Stimulated activated naive CD8-positive, alpha-beta T cell treated with anti-CD3 and anti-CD28 coated beads, Interleukin-15, amount 100 ng/mL, for 72 hours (primary cell): ENCODE data around the gene C11orf16.
"Not testable (repeated sequence)": the region's sequence is repeated elsewhere in the genome, so short reads cannot be mapped to it uniquely, and the experiment has no call there.

ENCODE experiments used
- ATAC-seq: fragments of 150-1000 bp; cut with Tn5 transposase; 2 replicates; pipeline ENCODE4 v1.10.0; 2021; ENCODE audit warnings: mild to moderate bottlenecking, moderate library complexity
- DNase-seq, 2 donors: peaks; one replicate each; pipeline ENCODE4 v3.0.0; 2021 to 2022
- H3K27ac Mint-ChIP-seq, 2 donors: one replicate each; pipeline ENCODE4 v1.8.0; 2022; ENCODE audit warnings: mild to moderate bottlenecking in 2 of 2, mixed read lengths in 2 of 2, moderate library complexity in 2 of 2
- H3K27me3 Mint-ChIP-seq: one replicate; pipeline ENCODE4 v1.8.0; 2022; ENCODE audit warnings: mixed read lengths
- H3K4me1 Mint-ChIP-seq: one replicate; pipeline ENCODE4 v1.8.0; 2022; ENCODE audit warnings: mild to moderate bottlenecking, mixed read lengths
- H3K4me3 Mint-ChIP-seq, 2 donors: one replicate each; pipeline ENCODE4 v1.8.0; 2022; ENCODE audit warnings: mild to moderate bottlenecking in 2 of 2, mixed read lengths in 2 of 2, moderate library complexity in 1 of 2
- H3K9me3 Mint-ChIP-seq, 2 donors: one replicate each; pipeline ENCODE4 v1.8.0; 2022; ENCODE audit warnings: mixed read lengths in 2 of 2

Gene C11orf16

DNA sequence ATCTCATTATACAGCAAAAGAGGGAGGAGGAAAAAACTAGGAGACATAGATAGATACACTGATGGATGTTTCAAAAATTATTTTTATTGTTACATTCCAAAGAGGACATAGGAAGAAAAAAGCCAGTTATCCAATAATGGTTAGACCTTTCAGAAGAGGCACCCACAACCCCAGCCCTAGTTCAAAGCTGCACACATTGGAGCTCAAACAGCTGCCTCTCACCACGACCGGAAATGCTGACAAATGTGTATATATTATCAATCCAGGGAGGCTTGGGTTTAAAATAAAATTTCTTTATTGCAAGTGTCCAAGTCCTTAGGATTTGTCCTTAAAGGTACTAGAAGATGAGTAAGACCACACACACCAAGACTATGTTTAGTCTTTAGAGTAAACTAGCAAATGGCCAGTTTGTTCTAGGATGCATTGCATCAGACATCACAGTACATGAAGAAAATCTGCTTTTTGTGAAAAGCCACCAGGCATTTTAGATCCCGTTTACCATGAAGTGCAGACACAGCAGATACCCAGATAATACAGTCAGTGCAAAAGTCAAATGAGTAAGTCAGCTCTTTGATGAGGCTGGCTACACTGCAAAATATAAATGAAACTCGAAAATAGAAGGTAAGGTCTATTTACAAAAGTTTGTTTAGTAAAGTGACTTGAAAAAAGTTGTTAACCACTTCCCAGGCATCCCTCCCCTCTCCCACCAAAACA lies 14.6 kb upstream of the C11orf16 start:
- no peaks in the 10 kb centered on the region for H3K27me3 Mint-ChIP-seq
- no peaks in the 10 kb centered on the region for H3K9me3 Mint-ChIP-seq
- DNase-seq (no peak), ATAC-seq (no peak)
- H3K4me1 Mint-ChIP-seq, result no peaks in the 10 kb centered on the region
- H3K4me3 Mint-ChIP-seq, result no peak overlapping the region
- H3K27ac Mint-ChIP-seq, result no peak overlapping the region

GRCh38 chr11:8942518-8943066 lies 9.8 kb upstream of the C11orf16 start, which contains the start of gene ASCL3:
TSS of gene ASCL3 (minus strand) at chr11:8943016. CDS start at chr11:8938161, 4,855 bp downstream.
- Mint-ChIP-seq H3K4me1 (no peaks in the 10 kb centered on the region), H3K9me3 (no peaks in the 10 kb centered on the region), H3K27me3 (no peaks in the 10 kb centered on the region), H3K4me3 (no peak within 1 kb of the TSS), H3K27ac (no peak within 1 kb of the TSS)
- no peak for DNase-seq
- no peak for ATAC-seq

DNA sequence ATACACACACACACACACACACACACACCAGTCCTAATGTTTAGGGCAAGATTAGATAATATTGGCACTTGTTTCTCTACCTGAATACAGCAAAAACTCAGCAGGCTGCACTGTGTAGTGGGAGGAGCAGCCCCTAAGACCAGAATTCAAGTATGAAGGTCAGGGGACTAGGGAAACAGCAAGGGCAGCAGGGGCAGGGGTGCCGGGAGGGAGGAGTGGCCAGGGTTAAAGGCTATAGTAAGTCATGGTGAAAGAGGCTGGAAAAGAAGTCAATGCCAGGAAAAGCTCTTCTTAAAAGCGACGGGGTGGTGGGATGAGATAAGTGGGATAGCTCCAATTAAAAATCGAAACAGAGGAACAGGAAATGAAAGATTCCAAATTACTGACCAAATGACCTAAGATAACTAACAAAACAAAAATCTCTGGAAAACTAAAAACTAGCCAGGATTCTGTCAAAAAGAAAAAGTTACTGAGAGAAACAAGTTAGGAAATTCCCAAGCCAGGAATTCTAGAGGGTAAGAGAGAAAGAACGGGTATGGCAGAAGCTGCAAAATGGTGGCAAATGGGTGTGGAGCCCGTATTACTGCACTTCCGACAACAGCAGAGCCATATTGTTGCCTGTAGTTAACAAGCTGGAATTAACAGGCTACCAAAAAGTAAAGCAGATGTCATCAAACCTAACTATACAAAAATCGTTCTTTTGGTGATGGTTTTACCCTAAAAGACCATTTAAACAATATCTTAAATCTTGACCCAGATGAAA lies 8.8 kb upstream of the C11orf16 start:
- no peak overlapping the region for H3K27ac Mint-ChIP-seq
- ATAC-seq (no peak), DNase-seq (no peak)
- no peaks in the 10 kb centered on the region for H3K4me1 Mint-ChIP-seq
- H3K4me3 Mint-ChIP-seq, result no peak overlapping the region
- no peaks in the 10 kb centered on the region for H3K27me3 Mint-ChIP-seq
- no peaks in the 10 kb centered on the region for H3K9me3 Mint-ChIP-seq

- ATAC-seq, result no peak
- no peak for DNase-seq
- no peaks in the 10 kb centered on the region for H3K4me1 Mint-ChIP-seq
- peak overlapping the region in 1 of 2 donors; percentile 3 for H3K27ac Mint-ChIP-seq
- no peak overlapping the region for H3K4me3 Mint-ChIP-seq
- no peaks in the 10 kb centered on the region for H3K9me3 Mint-ChIP-seq
- H3K27me3 Mint-ChIP-seq, result no peaks in the 10 kb centered on the region
Observed at GRCh38 chr11:8937659-8938058, 4.9 kb upstream of the C11orf16 start.

DNA sequence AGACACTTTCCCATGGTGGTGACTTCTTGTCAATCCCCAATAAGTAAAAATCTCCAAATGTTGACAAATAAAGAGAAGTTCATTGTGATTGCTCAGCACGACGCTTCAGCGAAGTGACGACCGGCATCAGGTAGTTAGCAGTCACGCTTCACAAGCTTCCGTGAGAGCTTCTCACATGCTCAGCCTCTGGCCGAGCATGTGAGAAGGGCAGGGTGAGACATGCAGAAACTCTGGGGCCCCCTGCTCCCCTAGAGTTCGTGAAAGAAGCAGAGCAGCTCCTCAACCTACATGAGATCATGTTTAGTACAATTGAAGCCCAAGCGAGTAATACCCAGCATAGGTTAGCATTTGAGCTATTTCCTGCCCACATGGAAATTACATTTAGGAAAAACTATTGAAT lies 4.4 kb upstream of the C11orf16 start:
- Mint-ChIP-seq H3K4me1 (no peaks in the 10 kb centered on the region), H3K27me3 (no peaks in the 10 kb centered on the region), H3K4me3 (no peak overlapping the region), H3K27ac (no peak overlapping the region), H3K9me3 (no peaks in the 10 kb centered on the region)
- ATAC-seq, result no peak
- no peak for DNase-seq

DNA sequence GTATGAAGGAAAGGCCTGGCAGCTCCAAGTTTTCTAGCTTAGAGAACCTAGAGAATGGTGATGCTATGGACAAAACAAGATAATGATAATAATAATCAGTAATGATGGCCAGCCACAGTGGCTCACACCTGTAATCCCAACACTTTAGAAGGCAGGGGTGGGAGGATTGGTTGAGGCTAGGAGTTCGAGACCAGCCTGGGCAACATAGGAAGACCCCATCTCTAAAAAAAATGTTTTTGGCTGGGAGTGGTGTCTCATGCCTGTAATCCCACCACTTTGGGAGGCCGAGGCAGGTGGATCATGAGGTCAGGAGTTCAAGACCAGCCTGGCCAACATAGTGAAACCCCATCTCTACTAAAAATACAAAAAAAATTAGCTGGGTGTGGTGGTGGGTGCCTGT lies 3.0 kb upstream of the C11orf16 start:
- not testable (repeated sequence) for H3K4me1 Mint-ChIP-seq, H3K27me3 Mint-ChIP-seq, H3K9me3 Mint-ChIP-seq, H3K27ac Mint-ChIP-seq, DNase-seq, ATAC-seq, H3K4me3 Mint-ChIP-seq

GRCh38 chr11:8934742-8935488 lies 2.2 kb upstream of the C11orf16 start:
- no peak for ATAC-seq
- no peak for DNase-seq

DNA sequence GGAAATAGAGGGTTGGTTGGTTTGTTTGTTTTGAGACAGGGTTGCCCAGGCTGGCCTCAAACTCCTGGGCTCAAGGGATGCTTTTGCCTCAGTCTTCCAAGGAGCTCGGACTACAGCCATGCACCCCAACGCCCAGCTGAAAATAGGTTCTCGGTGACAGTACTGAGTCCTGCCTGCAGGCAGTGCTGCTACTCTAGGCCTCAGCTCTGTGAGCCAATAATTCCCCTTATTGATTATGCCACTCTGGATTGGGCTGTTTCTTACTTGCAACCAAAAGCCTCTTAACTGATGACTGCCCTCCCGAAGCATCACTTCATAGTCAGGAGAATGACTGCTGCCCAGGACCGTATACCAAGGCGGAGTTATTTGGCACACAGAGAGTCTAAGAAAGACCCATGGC lies 1.2 kb upstream of the C11orf16 start:
- Mint-ChIP-seq H3K27ac (peak overlapping the region in 1 of 2 donors; percentile 39), H3K9me3 (no peaks in the 10 kb centered on the region), H3K4me3 (no peak overlapping the region), H3K27me3 (no peaks in the 10 kb centered on the region), H3K4me1 (no peaks in the 10 kb centered on the region)
- ATAC-seq (no peak), DNase-seq (no peak)

More at GRCh38 chr11:8934742-8935488, 2.2 kb upstream of the C11orf16 start:
- peak overlapping the region in 1 of 2 donors; percentile 17 for H3K27ac Mint-ChIP-seq
- no peaks in the 10 kb centered on the region for H3K27me3 Mint-ChIP-seq
- no peak overlapping the region for H3K4me3 Mint-ChIP-seq
- no peaks in the 10 kb centered on the region for H3K9me3 Mint-ChIP-seq
- H3K4me1 Mint-ChIP-seq, result no peaks in the 10 kb centered on the region

DNA sequence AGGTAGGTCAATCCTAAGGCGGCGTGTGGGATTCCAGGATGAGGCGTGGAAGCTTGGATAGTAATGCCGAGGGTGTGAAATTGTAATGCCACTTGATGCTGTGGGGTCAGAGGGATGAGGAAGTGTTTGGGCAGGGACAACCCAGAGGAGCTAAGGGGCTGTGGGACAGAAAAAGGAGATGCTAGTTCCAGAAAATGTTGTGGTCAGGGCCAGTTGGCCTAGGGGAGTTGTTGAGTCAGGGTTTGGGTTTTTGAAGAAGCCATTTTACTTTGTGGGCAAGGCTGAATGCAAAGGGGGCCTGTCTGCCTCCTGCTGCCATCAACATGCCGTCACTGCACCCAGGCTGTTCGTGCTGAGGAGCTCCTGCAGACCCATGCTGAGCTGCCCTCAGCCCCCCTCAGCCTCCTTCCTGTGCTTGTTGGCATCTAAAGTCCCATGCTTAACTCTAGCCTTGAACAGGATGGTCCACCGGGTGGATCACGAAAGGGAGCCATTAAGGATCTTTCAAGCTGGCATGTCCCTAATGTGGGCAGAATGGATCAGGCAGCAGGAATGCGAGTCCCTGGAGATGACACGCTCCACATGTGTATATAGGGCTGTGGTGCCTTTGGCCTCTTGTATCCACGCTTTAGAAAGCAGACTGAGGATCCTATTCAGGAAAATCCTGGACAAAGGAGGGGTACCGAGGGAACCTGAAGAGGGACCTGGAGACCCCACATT lies 2.1 kb downstream of the C11orf16 start:
- ATAC-seq (no peak), DNase-seq (no peak)
- Mint-ChIP-seq H3K9me3 (no peaks in the 10 kb centered on the region), H3K27ac (peak overlapping the region in 1 of 2 donors; percentile 91), H3K4me1 (no peaks in the 10 kb centered on the region), H3K4me3 (no peak overlapping the region), H3K27me3 (no peaks in the 10 kb centered on the region)

DNA sequence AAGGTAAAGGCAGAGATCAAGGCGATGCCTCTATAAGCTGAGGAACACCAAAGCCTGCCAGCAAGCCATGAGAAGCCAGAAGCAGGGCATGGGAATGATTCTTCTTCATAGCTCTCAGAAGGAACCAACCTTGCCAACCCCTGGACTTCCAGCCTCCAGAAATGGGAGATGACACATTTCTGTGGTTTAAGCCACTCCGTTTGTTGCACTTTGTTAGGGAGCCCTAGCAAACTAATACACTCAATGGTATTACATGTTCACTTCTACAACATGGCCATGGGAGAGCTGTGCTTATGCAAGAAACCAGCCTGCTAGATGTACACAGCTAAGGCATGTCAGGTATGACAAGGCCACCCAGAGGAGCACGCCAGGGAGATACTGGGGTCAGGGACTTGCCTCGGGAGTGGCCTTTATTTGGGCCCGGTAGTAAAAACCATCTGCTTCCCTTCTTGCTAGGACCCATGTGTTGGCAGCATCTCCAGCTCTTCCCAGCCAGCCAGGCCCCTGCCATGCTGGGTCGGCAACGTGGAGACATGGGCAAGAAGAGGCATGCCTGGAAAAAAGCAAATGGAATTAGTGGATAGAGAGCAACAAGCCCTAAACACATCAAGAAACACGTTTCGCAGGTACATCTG lies 3.6 kb downstream of the C11orf16 start:
- H3K4me1 Mint-ChIP-seq, result no peaks in the 10 kb centered on the region
- no peaks in the 10 kb centered on the region for H3K27me3 Mint-ChIP-seq
- no peak for ATAC-seq
- no peak for DNase-seq
- no peak overlapping the region for H3K27ac Mint-ChIP-seq
- no peaks in the 10 kb centered on the region for H3K9me3 Mint-ChIP-seq
- no peak overlapping the region for H3K4me3 Mint-ChIP-seq

- no peak for DNase-seq
- no peak overlapping the region for H3K4me3 Mint-ChIP-seq
- no peak overlapping the region for H3K27ac Mint-ChIP-seq
- H3K4me1 Mint-ChIP-seq, result no peaks in the 10 kb centered on the region
- no peaks in the 10 kb centered on the region for H3K9me3 Mint-ChIP-seq
- no peaks in the 10 kb centered on the region for H3K27me3 Mint-ChIP-seq
- no peak for ATAC-seq
Observed at GRCh38 chr11:8928205-8928604, 4.5 kb downstream of the C11orf16 start.

- no peaks in the 10 kb centered on the region for H3K4me1 Mint-ChIP-seq
- ATAC-seq (no peak), DNase-seq (no peak)
- H3K27ac Mint-ChIP-seq, result no peak overlapping the region
- no peaks in the 10 kb centered on the region for H3K9me3 Mint-ChIP-seq
- no peak overlapping the region for H3K4me3 Mint-ChIP-seq
- no peaks in the 10 kb centered on the region for H3K27me3 Mint-ChIP-seq
Observed at GRCh38 chr11:8927233-8927632, 5.5 kb downstream of the C11orf16 start.

DNA sequence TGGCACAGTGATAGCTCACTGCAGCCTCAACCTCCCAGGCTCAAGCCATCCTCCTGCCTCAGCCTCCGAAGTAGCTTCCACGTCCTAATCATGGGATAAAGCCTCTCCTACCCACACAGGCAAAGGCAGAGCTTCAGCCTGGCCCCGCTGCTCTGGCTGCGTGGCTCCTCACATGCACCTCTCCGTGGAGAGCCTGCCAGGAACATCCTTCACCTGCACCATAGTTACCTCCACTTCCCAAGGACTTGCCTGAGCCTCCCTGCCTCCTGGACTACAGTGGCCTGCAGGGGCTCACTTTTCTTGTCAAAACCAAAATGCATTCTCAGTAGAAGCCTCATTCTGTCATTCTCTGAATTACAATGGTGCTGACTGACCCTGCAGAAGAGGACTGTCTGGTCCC lies 6.5 kb downstream of the C11orf16 start:
- ATAC-seq (no peak), DNase-seq (no peak)
- Mint-ChIP-seq H3K4me1 (no peaks in the 10 kb centered on the region), H3K4me3 (no peak overlapping the region), H3K27ac (no peak overlapping the region), H3K9me3 (no peaks in the 10 kb centered on the region), H3K27me3 (no peaks in the 10 kb centered on the region)

DNA sequence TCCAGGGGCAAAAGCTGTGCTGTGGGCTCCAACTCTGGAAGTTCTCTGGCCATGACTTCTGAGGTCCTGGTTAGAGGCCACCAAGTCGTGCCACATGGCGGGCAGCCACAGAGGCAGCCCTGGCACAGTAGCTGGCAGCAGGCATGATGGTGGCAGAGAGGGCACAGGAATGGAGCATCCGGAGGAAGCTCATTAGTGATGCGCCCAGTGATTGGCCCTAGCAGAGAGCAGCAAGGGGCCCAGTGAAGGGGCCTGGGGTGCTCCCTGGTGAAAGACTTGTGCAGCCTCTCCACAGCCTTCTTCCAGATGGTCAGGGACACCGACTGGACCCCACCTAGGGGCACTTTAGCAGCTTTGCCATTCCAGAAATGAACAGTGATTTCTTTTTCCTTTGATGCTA lies 7.0 kb downstream of the C11orf16 start:
- no peak overlapping the region for H3K27ac Mint-ChIP-seq
- H3K4me1 Mint-ChIP-seq, result no peaks in the 10 kb centered on the region
- no peak for DNase-seq
- no peak for ATAC-seq
- H3K4me3 Mint-ChIP-seq, result no peak overlapping the region
- no peaks in the 10 kb centered on the region for H3K9me3 Mint-ChIP-seq
- no peaks in the 10 kb centered on the region for H3K27me3 Mint-ChIP-seq

- no peak overlapping the region for H3K27ac Mint-ChIP-seq
- no peaks in the 10 kb centered on the region for H3K27me3 Mint-ChIP-seq
- no peaks in the 10 kb centered on the region for H3K9me3 Mint-ChIP-seq
- no peaks in the 10 kb centered on the region for H3K4me1 Mint-ChIP-seq
- H3K4me3 Mint-ChIP-seq, result no peak overlapping the region
- no peak for ATAC-seq
- DNase-seq, result no peak
Observed at GRCh38 chr11:8922691-8923090, 10.1 kb downstream of the C11orf16 start.
